Parathyroid adenoma (tissue), 2 donors: ENCODE data around the gene TXNDC2.

Experiments
- H2AFZ ChIP-seq: fragments of 300-600 bp; sonication (generic); one replicate; pipeline ENCODE4 v1.7.0; 2017; ENCODE audit warnings: antibody characterized with exemption, mild to moderate bottlenecking
- H3K27ac ChIP-seq: fragments of 300-600 bp; sonication (generic); one replicate; pipeline ENCODE4 v1.7.0; 2017
- H3K27me3 ChIP-seq: fragments of 300-600 bp; sonication (generic); one replicate; pipeline ENCODE4 v1.7.0; 2017; ENCODE audit warnings: low read length; ENCODE audit not compliant: control insufficient read depth, insufficient read depth
- H3K36me3 ChIP-seq: fragments of 300-600 bp; sonication (generic); one replicate; pipeline ENCODE4 v1.7.0; 2017; ENCODE audit warnings: low read length; ENCODE audit not compliant: control insufficient read depth, insufficient read depth
- H3K4me1 ChIP-seq: fragments of 300-600 bp; sonication (generic); one replicate; pipeline ENCODE4 v1.7.0; 2017; ENCODE audit warnings: control low read depth
- H3K4me2 ChIP-seq: fragments of 300-600 bp; sonication (generic); one replicate; pipeline ENCODE4 v1.7.0; 2017; ENCODE audit warnings: low read length
- H3K4me3 ChIP-seq: fragments of 300-600 bp; sonication (generic); one replicate; pipeline ENCODE4 v1.7.0; 2017; ENCODE audit warnings: low read depth, low read length
- H3K79me2 ChIP-seq: fragments of 300-600 bp; sonication (generic); one replicate; pipeline ENCODE4 v1.7.0; 2017; ENCODE audit warnings: control low read depth
- H3K9ac ChIP-seq: fragments of 300-600 bp; sonication (generic); one replicate; pipeline ENCODE4 v1.7.0; 2017; ENCODE audit warnings: mild to moderate bottlenecking
- H3K9me3 ChIP-seq: fragments of 300-600 bp; sonication (generic); one replicate; pipeline ENCODE4 v1.7.0; 2017; ENCODE audit warnings: low read length; ENCODE audit not compliant: control insufficient read depth
- CTCF ChIP-seq: fragments of 300-600 bp; sonication (generic); IDR thresholded peaks from one replicate; pipeline ENCODE4 v1.7.0; 2017; ENCODE audit warnings: antibody characterized with exemption, mild to moderate bottlenecking
- donor health status: primary hyperparathyroidism.

The TXNDC2 gene

DNA sequence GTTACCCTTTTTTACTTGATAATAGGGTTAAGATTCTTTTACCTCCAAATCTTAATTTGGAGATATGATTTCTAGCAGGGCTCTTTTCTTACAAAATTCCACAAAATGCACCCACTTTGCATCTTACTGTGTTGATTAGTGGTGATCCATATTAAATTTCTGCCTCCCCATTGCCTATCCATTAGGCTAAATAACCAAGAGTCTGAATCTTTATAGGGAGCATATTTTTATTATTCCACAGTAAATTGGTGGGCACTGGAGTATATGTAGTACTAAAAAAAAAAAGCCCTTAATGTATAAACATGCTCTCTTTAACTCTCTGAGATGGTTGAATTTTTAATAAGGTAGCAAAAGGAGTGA, 8.1 kb upstream of the TXNDC2 start:
- no peak overlapping the region for H3K4me3 ChIP-seq
- H2AFZ ChIP-seq, result peak overlapping the region; percentile 67
- H3K27me3 ChIP-seq, result no peaks in the 10 kb centered on the region
- H3K36me3 ChIP-seq, result no peaks in the 10 kb centered on the region
- H3K9ac ChIP-seq, result no peak overlapping the region
- no peaks in the 10 kb centered on the region for H3K79me2 ChIP-seq
- H3K9me3 ChIP-seq, result no peaks in the 10 kb centered on the region
- no peaks in the 10 kb centered on the region for H3K4me1 ChIP-seq
- H3K4me2 ChIP-seq, result peak overlapping the region; percentile 40
- TF ChIP-seq CTCF, result no peak
- no peak overlapping the region for H3K27ac ChIP-seq

DNA sequence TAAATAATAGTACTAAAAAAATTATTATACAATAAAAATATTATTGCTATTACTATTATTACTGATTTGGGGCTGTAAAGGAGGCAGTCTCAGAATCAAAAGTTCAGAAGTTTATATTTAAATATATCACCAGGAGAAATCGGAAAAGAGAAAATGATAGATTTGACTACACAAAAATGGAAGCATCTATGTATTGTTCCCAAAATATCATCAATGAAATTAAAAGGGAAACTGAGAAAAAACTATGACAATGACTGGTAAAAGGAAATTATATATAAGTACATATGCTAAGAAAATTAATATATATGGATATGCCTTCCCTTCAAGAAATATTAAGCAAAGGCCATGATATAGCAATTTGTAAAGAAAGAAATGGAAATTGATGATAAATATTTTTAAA, 7.7 kb upstream of the TXNDC2 start:
- H3K4me1 ChIP-seq, result no peaks in the 10 kb centered on the region
- H3K36me3 ChIP-seq, result no peaks in the 10 kb centered on the region
- no peak for TF ChIP-seq CTCF
- H3K27me3 ChIP-seq, result no peaks in the 10 kb centered on the region
- H2AFZ ChIP-seq, result no peak overlapping the region
- H3K79me2 ChIP-seq, result no peaks in the 10 kb centered on the region
- H3K9ac ChIP-seq, result no peak overlapping the region
- no peak overlapping the region for H3K27ac ChIP-seq
- no peaks in the 10 kb centered on the region for H3K9me3 ChIP-seq
- no peak overlapping the region for H3K4me3 ChIP-seq
- H3K4me2 ChIP-seq, result no peak overlapping the region

DNA sequence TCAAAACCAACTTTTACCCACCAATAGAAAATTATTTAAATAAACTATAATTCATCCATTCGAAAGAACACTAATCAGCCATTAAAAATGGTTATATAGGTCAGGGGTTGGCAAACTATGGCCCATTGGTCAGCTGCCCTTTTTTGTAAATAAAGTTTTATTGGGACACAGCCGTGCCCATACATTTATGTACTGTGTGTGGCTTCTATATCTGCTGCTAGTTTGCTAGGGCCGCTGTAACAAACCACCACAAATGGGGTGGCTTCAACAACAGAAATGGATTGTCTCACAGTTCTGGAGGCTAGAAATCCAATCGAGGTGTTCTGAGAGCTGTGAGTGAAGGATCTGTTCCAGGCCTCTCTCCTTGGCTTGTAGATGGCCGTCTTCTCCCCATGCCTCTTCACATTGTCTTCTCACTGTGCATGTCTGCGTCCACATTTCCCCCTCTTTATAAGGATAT, 7.0 kb upstream of the TXNDC2 start:
- H3K9ac ChIP-seq, result no peak overlapping the region
- H3K79me2 ChIP-seq, result no peaks in the 10 kb centered on the region
- no peak overlapping the region for H3K4me3 ChIP-seq
- H3K27me3 ChIP-seq, result no peaks in the 10 kb centered on the region
- no peaks in the 10 kb centered on the region for H3K4me1 ChIP-seq
- no peak for TF ChIP-seq CTCF
- H2AFZ ChIP-seq, result no peak overlapping the region
- no peaks in the 10 kb centered on the region for H3K36me3 ChIP-seq
- no peak overlapping the region for H3K4me2 ChIP-seq
- H3K27ac ChIP-seq, result no peak overlapping the region
- H3K9me3 ChIP-seq, result no peaks in the 10 kb centered on the region

DNA sequence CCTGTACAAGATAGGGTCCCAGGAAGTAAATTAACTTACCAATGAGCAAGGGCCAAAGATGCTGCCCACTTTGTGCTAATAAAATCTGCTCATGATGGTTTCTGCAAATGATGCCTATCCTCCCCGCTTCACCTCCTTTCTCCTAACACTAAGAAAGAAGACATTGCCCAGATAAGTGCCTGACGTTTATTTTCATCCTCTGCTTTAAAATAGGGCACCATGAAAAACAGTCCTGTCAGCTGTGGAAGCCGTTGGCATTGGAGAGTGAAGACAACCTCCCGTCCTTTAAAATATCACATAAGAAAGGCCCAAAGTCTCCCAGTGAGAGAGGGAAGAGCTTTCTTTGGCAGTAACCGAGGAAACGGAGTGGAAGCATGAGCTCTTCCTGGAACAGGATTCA, 1.7 kb upstream of the TXNDC2 start:
- H2AFZ ChIP-seq, result no peak overlapping the region
- H3K27me3 ChIP-seq, result no peaks in the 10 kb centered on the region
- no peak overlapping the region for H3K27ac ChIP-seq
- H3K9ac ChIP-seq, result no peak overlapping the region
- no peaks in the 10 kb centered on the region for H3K9me3 ChIP-seq
- no peaks in the 10 kb centered on the region for H3K79me2 ChIP-seq
- H3K4me1 ChIP-seq, result no peaks in the 10 kb centered on the region
- no peak overlapping the region for H3K4me3 ChIP-seq
- no peak overlapping the region for H3K4me2 ChIP-seq
- H3K36me3 ChIP-seq, result no peaks in the 10 kb centered on the region
- no peak for TF ChIP-seq CTCF

DNA sequence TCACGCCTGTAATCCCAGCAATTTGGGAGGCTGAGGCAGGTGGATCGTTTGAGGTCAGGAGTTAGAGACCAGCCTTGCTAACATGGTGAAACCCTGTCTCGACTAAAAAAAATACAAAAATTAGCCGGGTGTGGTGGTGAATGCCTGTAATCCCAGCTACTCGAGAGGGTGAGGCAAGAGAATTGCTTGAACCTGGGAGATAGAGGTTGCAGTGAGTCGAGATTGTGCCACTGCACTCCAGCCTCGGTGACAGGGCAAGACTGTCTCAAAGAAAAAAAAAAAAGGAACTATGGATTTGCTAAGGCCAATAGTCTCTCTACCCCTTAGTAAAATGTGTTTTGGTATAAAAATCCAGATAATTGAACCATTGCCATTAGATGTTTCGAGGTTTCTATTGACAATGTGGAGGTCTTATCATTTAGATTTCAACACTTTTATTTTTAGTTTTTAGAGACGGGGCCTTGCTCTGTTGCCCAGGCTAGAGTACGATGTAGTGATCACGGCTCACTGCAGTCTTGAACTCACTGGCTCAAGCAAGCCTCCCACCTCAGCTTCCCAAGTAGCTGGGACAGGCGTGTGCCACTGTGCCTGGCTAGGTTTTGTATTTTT, 1.1 kb upstream of the TXNDC2 start:
- no peak overlapping the region for H3K27ac ChIP-seq
- H3K27me3 ChIP-seq, result no peaks in the 10 kb centered on the region
- no peak overlapping the region for H2AFZ ChIP-seq
- no peaks in the 10 kb centered on the region for H3K4me1 ChIP-seq
- no peak overlapping the region for H3K9ac ChIP-seq
- no peak for TF ChIP-seq CTCF
- no peaks in the 10 kb centered on the region for H3K9me3 ChIP-seq
- H3K4me2 ChIP-seq, result no peak overlapping the region
- no peaks in the 10 kb centered on the region for H3K79me2 ChIP-seq
- no peaks in the 10 kb centered on the region for H3K36me3 ChIP-seq
- H3K4me3 ChIP-seq, result no peak overlapping the region
